DMS153 treated with DMSO at 0.1 percent for 48 hours (cell line): ENCODE measurements around the gene DMD.
"Not testable (repeated sequence)": the region's sequence is repeated elsewhere in the genome, so short reads cannot be mapped to it uniquely, and the experiment has no call there.

Source experiments
- DNase-seq: peaks from one replicate; lab custom pipeline; 2025; ENCODE audit not compliant: unreplicated experiment; lab: John Stamatoyannopoulos, UW

The DMD gene

DNA sequence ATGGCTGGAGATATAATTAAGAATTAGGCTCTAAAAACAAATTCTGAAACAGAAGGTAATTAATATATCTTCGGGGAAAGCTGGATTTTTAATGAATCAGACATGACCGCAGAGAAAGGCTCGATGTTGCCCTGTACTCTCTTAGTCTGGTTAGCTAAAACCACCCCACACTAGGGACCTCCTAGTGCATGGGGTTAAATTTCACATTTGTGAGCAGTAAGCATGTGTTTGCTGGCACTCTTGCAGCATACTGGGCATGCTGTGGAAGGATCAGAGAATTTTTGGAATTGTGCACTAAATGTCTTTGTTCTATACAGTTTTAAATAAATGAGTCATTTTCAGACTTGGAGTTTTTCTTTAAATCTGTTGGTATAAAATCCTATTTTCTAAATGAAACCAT, 1663.9 kb downstream of the DMD start:
- DNase-seq, result no peak

GRCh38 chrX:31546126-31546525, 1665.2 kb downstream of the DMD start:
- no peak for DNase-seq

DNA sequence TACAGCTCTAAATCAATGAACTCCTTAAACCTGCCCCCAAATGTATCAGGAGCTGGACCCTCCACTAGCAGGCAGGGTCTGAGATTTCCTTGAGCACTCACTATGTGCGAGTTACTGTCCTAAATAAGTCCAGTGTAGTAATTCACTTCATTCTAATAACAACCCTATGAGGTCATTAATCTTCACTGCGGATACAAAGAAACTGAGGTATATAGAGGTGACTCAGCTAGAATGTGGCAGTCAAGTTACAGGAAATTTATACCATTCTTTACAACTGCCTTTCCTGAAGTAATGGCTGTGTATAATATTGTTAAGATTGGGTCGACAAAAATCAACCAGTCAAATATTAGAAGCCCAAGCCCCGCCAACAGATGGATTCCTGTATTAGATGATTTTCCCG, 1665.6 kb downstream of the DMD start:
- DNase-seq, result no peak

- DNase-seq, result no peak
Measured at GRCh38 chrX:31545191-31545590, 1666.2 kb downstream of the DMD start.

DNA sequence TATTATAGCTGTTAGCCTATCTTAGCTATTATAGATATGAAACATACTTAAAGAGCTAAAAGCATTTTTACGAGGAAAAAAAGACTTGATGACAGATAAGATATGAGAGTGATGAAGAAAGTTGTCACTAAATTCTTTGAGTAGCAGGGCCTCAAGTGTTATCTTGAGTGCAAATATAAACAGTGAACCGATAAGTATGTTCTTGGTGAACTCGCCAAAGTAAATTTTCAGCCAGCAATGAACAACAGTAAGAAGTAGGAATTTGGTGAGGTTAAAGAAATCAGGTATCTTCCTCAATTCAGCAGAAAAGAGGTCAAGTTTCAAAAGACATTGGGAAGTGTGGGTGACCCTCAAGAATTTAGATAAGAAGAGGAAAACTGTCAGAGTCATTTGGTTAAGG, 1667.7 kb downstream of the DMD start:
- DNase-seq, result no peak

DNA sequence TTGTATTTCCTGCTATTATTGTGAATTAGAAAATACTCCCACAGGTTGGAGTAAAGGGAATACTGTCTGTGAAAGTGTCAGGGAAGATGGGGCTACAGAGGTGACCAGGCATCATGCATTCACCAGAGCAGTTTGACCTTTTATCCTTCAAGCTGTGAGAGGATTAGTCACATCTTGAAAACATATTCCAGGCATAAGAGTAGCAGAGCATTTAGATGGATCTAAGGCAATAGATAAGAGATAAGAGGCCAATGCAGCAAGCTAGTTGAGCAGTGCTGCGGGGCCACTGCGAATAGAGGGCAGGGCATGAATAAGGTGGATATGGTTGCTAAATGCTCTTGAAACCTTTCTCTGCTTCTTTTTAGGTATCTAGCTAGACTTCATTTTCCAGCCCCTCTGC, 1668.8 kb downstream of the DMD start:
- no peak for DNase-seq

GRCh38 chrX:31540313-31540712, 1671.0 kb downstream of the DMD start:
- no peak for DNase-seq

DNA sequence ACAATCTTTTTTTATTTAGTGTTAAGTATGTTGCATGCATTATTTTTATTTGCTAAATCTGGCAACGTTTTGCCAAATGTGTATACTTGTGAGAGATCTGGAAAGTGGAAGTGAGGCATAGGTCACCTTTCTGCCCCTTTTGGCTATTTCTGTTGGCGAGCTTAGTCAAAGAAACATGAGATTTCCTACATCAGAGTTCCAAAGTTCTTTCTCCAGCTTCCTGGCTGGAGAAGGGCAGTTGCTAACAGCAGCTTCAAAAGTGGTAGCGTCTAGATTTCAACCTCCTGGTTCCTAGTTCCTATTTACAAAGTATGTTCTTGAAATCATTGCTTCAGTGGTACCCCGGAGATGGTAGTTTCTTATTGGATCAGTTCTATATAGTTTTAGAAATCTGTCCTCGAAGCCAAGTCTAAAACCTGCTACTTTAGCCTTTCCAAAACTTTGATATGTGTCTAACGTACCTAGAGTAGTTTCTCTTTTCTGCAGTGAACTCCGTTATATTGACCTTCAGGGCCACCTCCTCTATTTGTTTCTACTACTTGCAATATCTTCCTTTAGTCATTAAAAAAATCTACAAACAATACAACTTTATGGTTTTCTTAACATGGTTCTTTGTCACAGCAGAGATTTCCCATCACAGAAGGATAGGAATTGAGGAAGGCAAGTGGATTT, 1683.8 kb downstream of the DMD start:
- no peak for DNase-seq

- no peak for DNase-seq
Measured at GRCh38 chrX:31523884-31524536, 1687.3 kb downstream of the DMD start.

DNA sequence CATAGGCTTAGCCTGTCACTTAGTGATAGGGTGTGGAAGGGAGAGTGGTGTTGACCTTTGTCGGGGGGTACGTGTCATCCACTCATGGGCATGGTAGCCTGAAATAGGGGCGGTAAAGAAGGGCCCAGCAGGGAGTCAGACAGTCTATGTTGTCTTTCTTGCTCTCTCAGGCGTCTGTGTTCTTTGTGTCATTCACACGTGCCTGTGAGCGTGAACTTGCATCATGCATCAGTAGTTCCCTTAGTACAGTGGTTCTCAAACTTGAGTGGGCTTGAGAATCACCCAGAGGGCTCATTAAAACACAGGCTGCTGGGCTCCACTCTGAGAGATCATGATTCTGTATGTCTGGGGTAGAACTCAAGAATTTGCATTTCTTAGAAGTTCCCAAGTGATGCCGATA, 1688.6 kb downstream of the DMD start:
- DNase-seq, result no peak

DNA sequence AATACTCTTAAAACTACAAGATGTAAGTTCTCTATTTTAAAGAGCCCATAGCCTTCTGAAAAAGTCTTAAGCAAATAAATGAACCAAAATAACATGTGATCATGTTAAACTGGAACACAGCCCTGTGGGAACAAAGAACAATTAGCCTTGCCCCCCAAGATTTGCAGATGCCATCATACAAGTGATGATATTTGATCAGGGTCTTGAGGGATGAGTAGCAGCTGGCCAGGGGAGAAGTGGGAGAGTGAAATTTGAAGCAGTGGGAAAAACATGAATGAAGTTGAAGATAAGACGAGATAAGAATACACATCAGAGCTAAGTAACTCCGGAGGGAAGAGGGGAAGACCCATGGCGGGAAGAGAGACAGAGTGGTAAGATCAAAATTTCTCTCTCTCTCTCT, 1689.4 kb downstream of the DMD start:
- no peak for DNase-seq

- DNase-seq, result no peak
Measured at GRCh38 chrX:31516527-31516926, 1694.8 kb downstream of the DMD start.

DNA sequence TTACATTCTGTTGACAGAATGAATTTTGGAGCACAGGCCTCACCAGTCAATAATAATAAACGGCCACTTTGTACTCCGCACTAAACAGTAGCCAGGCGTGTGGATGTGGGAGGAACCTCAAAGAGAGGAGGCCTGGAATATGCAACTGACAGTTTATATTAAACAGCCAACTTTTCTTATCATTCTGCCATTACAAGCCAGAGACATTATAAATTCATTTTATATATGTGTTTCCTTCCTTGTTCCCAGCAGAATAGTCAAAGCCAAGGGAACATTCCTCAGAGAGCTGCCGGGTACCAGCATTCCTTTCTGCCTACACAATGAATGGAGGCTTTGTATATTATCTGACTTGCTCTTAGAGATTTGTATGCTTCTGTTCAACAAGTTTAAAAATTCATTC, 1703.0 kb downstream of the DMD start:
- no peak for DNase-seq

DNA sequence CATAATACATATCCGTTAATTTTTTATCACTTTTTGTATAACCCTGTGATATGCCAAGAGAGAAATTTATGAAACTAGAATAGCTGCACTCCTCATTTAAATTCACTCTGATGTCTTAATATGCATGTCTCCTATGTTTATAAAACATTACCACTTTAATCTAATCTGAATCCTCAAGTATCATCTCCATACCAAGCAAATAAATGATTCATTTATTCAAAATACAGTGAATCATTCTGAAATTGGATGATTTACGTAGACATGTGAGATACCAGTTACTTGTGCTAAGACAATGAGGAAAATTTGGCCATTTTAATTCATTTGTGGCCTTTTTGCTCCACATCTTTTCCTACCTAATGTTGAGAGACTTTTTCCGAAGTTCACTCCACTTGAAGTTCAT, 1704.4 kb downstream of the DMD start:
- no peak for DNase-seq

GRCh38 chrX:31506360-31506759, 1705.0 kb downstream of the DMD start:
- DNase-seq, result no peak

- DNase-seq, result no peak
Measured at GRCh38 chrX:31500921-31501320, 1710.4 kb downstream of the DMD start.

DNA sequence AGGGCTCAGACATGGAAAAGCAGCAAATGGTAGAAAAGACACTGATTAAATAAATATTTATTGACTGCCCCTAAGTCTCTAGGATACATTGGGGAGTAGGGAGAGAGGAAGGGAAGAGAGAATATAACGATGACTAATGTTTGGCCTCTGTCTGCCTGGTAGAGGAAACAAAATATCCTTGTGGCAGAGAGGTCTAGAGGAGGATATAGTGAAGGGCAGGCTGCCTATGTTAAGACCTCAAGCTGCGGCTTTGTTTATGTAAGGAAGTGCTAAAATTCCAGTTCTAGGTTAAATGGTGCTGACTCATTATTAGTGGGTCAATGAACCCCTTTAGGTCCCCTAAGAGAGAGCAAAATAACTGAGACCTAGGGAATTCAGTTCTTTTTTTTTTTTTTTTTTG, 1712.2 kb downstream of the DMD start:
- no peak for DNase-seq

DNA sequence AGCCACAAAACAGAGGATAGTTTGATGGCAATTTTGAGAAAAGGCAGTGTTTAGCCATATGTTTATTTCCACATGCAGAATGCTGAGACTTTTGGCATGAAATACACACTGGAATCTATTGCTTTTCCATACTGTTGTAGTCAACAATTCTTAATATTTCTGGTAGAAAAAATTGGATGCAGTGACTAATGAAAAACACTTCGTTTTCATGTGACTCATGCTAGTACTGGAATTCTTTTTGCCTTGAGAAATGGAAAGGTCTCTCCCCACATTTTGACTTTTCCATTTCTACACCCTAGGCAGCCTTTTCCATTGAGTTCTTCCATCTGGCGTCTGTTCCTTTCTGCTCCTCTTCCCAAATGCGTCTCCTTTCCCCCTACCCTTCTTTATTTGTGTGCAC, 1714.3 kb downstream of the DMD start:
- DNase-seq, result no peak

- DNase-seq, result no peak
Measured at GRCh38 chrX:31487951-31488350, 1723.4 kb downstream of the DMD start.

GRCh38 chrX:31483336-31483735, 1728.0 kb downstream of the DMD start:
- DNase-seq, result no peak

GRCh38 chrX:31480696-31481095, 1730.7 kb downstream of the DMD start:
- no peak for DNase-seq

DNA sequence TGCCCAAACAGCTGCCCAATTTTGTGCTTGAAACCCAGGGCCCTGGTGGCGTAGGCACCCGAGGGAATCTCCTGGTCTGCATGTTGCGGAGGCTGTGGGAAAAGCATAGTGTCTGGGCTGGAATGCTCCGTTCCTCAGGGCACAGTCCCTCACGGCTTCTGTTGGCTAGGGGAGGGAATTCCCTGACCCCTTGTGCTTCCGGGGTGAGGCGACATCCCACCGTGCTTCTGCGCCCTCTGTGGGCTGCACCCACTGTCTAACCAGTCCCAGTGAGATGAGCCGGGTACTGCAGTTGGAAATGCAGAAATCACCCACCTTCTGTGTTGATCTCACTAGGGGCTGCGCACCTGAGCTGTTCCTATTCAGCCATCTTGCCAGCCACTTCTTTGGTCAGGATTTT, 1740.1 kb downstream of the DMD start:
- no peak for DNase-seq

GRCh38 chrX:31470753-31471152, 1740.6 kb downstream of the DMD start:
- DNase-seq, result not testable (repeated sequence)
